K562 (cell line): ENCODE results near the gene MOCOS. TPM values are rescaled to one million over a fixed set of nuclear protein-coding genes. Genes with fewer than 3 reads are reported as not detected.

Experiments
- BACH1 ChIP-seq: fragments of 200-800 bp; sonication (Bioruptor generic); IDR thresholded peaks from 2 replicates; pipeline ENCODE4 v1.6.1; 2016; ENCODE audit warnings: missing genetic modification characterization, missing compliant biosample characterization
- CBX3 ChIP-seq, 2 experiments: IDR thresholded peaks; 1 replicate in 1 of 2; 2 replicates in 1 of 2; pipeline ENCODE4 v1.6.1; 2012; ENCODE audit warnings: inconsistent platforms in 2 of 2, low read length in 2 of 2, borderline replicate concordance in 1 of 2, control low read depth in 1 of 2
- GTF3C2 ChIP-seq: IDR thresholded peaks from 3 replicates; pipeline ENCODE4 v1.6.1; 2011; ENCODE audit warnings: borderline replicate concordance, mild to moderate bottlenecking, moderate library complexity; ENCODE audit not compliant: insufficient read length; ENCODE audit errors: extremely low read depth
- IFI16 ChIP-seq: fragments of 250-450 bp; sonication (Bioruptor Pico); IDR thresholded peaks from 2 replicates; pipeline ENCODE4 v2.1.2; 2022; ENCODE audit warnings: mild to moderate bottlenecking, inconsistent platforms
- MED1 ChIP-seq: sonication (generic); formaldehyde crosslinking; IDR thresholded peaks from 2 replicates; pipeline ENCODE4 v1.8.1; 2023; ENCODE audit warnings: missing genetic modification reagents, borderline replicate concordance
- MEIS2 ChIP-seq: fragments of 450-650 bp; IDR thresholded peaks from 2 replicates; pipeline ENCODE4 v1.6.1; 2014; ENCODE audit warnings: mild to moderate bottlenecking; ENCODE audit not compliant: partially characterized antibody
- RAD21 ChIP-seq, 2 experiments: fragments of 250-450 bp in 1 of 2; fragments of 450-650 bp in 1 of 2; sonication (Bioruptor Pico) in 1 of 2; formaldehyde crosslinking in 1 of 2; IDR thresholded peaks in 1 of 2; conservative IDR thresholded peaks in 1 of 2; 2 replicates each; pipeline versions ENCODE4 v1.4.0 to v1.8.0; 2020 to 2022; ENCODE audit warnings: mild to moderate bottlenecking in 2 of 2, moderate library complexity in 1 of 2
- polyA plus RNA-seq, 8 experiments: library from polyadenylated mRNA; depleted of rRNA in 4 of 8; stranded (reverse) in 5 of 8; unstranded in 3 of 8; fragments of >200 nt; fragmentation: Nextera tagmentation in 2 of 8; fragmentation: Illumina TruSeq in 1 of 8; extraction: Ambion mirVana in 2 of 8; extraction: Trizol in 1 of 8; gene quantifications; 2 replicates each; pipeline versions ENCODE4 v1.2.1 to v1.2.3, GENCODE V29; 2011 to 2014; ENCODE audit warnings: inconsistent platforms in 1 of 8, missing spikeins in 1 of 8
- total RNA-seq, 7 experiments: library from RNA; depleted of rRNA in 6 of 7; stranded (reverse); fragments of >200 nt in 6 of 7; fragmentation: Illumina TruSeq in 2 of 7; extraction: Trizol in 2 of 7; gene quantifications; 2 replicates each; pipeline versions ENCODE4 v1.2.1 to v1.2.3, GENCODE V29; 2011 to 2021; ENCODE audit warnings: low replicate concordance in 1 of 7
- TF ChIP-seq, protein P1 (sequence below): sonication (generic); formaldehyde crosslinking; IDR thresholded peaks from 2 replicates; pipeline ENCODE4 v1.8.1; 2023; ENCODE audit warnings: missing genetic modification reagents, mild to moderate bottlenecking, borderline replicate concordance

The MOCOS gene
- total and polyA plus RNA-seq, 9 of the 15 experiments (the other 6 are each of a cell fraction or from before 2014, with no cell fraction given): 4.5 to 12.4 (median 9.1) TPM

- no peak for TF ChIP-seq BACH1 (tag)
- peak in 1 of 2 experiments; percentile 56; a peak in 2 of 4 replicates for TF ChIP-seq RAD21 (CRISPR knock-in tag; conservative IDR thresholded peaks at IDR 0.05 in 1 of 2, IDR thresholded peaks at IDR 0.05 in 1 of 2)
- no peak for TF ChIP-seq GTF3C2
- no peak for TF ChIP-seq MEIS2
- TF ChIP-seq, protein P1, sequence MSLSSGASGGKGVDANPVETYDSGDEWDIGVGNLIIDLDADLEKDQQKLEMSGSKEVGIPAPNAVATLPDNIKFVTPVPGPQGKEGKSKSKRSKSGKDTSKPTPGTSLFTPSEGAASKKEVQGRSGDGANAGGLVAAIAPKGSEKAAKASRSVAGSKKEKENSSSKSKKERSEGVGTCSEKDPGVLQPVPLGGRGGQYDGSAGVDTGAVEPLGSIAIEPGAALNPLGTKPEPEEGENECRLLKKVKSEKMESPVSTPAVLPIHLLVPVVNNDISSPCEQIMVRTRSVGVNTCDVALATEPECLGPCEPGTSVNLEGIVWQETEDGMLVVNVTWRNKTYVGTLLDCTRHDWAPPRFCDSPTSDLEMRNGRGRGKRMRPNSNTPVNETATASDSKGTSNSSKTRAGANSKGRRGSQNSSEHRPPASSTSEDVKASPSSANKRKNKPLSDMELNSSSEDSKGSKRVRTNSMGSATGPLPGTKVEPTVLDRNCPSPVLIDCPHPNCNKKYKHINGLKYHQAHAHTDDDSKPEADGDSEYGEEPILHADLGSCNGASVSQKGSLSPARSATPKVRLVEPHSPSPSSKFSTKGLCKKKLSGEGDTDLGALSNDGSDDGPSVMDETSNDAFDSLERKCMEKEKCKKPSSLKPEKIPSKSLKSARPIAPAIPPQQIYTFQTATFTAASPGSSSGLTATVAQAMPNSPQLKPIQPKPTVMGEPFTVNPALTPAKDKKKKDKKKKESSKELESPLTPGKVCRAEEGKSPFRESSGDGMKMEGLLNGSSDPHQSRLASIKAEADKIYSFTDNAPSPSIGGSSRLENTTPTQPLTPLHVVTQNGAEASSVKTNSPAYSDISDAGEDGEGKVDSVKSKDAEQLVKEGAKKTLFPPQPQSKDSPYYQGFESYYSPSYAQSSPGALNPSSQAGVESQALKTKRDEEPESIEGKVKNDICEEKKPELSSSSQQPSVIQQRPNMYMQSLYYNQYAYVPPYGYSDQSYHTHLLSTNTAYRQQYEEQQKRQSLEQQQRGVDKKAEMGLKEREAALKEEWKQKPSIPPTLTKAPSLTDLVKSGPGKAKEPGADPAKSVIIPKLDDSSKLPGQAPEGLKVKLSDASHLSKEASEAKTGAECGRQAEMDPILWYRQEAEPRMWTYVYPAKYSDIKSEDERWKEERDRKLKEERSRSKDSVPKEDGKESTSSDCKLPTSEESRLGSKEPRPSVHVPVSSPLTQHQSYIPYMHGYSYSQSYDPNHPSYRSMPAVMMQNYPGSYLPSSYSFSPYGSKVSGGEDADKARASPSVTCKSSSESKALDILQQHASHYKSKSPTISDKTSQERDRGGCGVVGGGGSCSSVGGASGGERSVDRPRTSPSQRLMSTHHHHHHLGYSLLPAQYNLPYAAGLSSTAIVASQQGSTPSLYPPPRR (CRISPR knock-in tag): no peak
- no peak for TF ChIP-seq CBX3 (IDR thresholded peaks at IDR 0.05; ENCODE audit: borderline replicate concordance in 1 of 2, low read length in 2 of 2)
- TF ChIP-seq IFI16 (CRISPR knock-in tag): no peak
- TF ChIP-seq MED1 (CRISPR knock-in tag): no peak
These were observed 109.5 kb downstream of the MOCOS start (continued) for GRCh38 chr18:36296650-36297416.
